GM12801 (cell line): ENCODE results near the gene ITGA1.

Source experiments
- TF ChIP-seq, protein P1 (sequence below): IDR thresholded peaks from one replicate; pipeline ENCODE4 v1.5.1; 2011; ENCODE audit warnings: control low read depth; ENCODE audit not compliant: insufficient read length; ENCODE audit errors: extremely low read depth

The ITGA1 gene

DNA sequence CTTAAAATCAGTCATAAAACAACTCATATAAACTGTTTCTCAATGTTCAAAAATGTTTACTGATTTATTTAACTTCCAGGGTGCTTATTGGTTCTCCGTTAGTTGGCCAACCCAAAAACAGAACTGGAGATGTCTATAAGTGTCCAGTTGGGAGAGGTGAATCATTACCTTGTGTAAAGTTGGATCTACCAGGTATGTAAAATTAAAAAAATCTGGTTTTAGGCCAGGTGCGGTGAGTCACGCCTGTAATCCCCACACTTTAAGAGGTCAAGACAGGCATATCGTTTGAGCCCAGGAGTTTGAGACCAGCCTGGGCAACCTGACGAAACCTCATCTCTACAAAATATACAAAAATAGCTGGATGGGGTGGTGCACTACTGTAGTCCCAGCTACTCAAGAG, 73.7 kb downstream of the ITGA1 start:
- TF ChIP-seq, protein P1, sequence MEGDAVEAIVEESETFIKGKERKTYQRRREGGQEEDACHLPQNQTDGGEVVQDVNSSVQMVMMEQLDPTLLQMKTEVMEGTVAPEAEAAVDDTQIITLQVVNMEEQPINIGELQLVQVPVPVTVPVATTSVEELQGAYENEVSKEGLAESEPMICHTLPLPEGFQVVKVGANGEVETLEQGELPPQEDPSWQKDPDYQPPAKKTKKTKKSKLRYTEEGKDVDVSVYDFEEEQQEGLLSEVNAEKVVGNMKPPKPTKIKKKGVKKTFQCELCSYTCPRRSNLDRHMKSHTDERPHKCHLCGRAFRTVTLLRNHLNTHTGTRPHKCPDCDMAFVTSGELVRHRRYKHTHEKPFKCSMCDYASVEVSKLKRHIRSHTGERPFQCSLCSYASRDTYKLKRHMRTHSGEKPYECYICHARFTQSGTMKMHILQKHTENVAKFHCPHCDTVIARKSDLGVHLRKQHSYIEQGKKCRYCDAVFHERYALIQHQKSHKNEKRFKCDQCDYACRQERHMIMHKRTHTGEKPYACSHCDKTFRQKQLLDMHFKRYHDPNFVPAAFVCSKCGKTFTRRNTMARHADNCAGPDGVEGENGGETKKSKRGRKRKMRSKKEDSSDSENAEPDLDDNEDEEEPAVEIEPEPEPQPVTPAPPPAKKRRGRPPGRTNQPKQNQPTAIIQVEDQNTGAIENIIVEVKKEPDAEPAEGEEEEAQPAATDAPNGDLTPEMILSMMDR, result no peak

DNA sequence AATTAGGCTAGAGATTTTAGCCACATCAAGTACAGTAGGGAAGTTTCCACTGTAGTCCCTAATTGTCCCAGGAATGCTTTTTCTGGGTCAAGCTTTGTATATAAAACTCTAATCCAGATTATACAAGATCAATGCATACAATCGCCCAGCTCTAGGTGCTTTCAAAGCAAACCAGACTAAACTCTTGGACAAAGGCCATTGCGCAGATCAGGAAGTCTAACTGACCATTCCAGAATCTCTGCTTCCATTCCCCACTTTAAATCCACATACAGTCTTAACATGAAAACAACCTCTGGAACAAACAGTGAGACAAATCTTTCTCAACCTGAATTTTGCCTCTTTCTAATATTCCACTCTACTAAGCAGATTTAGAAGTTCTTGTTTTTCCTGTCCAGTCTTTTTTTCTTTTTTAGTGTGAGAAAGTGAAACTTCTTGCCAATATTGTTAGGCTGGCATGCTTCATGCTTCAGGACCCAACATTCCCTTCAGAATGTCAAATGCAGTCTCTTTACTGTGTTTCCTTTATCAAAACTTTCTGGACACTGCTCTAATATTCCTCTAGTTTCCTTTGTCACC, 76.1 kb downstream of the ITGA1 start:
- TF ChIP-seq, protein P1, result no peak

DNA sequence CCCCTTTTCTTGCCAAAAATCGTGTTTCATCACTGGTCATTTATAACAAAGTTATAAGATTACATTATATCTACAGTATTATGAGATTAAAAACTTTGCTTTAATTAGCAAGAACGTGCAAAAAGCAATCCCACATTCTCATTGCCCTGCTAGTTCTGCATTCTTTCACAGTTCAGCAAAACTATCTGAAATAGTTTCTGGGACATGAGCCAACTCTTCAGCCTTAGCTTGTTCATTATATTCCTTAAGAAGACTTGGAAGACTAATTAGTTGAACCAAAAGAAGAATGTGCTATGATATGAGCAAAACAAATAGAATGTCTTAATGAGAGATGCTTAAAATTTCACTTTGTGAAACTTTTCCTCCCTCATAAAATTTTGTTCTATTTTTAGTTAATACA, 76.7 kb downstream of the ITGA1 start:
- TF ChIP-seq, protein P1, result no peak

DNA sequence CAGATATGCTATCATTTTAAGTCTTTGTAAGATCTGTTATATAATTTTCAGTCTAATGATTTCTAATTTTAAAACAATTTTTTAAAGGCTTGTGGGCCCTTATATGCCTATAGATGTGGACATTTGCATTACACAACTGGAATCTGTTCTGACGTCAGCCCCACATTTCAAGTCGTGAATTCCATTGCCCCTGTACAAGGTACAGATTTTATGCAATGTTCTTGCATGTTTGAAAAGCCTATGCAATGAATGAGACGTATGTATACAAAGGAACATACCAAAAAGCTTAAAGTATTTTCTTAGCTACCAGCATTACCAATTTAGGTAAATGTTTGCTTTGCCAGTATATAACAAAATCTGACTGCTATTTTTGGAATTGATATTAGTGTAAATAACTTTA, 77.2 kb downstream of the ITGA1 start:
- TF ChIP-seq, protein P1, result no peak

DNA sequence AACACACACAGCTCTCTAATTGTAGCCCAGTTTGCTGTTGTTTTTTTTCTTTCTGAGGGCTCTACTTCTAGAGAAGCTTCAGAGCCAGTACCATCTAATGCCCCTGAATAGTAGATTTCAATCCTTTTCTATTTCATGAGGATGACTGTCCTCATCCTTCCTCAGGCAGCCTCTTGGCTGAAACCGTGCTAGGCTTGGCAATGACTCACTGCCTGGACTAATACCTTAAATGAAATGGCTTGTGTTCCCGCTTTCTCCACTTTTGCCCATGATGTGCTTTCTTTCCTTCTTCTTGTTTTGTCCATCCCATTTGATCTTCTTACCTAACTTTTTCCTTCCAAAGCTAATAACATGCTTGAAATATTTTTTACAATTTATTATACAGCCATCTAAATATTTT, 80.1 kb downstream of the ITGA1 start:
- TF ChIP-seq, protein P1, result no peak

DNA sequence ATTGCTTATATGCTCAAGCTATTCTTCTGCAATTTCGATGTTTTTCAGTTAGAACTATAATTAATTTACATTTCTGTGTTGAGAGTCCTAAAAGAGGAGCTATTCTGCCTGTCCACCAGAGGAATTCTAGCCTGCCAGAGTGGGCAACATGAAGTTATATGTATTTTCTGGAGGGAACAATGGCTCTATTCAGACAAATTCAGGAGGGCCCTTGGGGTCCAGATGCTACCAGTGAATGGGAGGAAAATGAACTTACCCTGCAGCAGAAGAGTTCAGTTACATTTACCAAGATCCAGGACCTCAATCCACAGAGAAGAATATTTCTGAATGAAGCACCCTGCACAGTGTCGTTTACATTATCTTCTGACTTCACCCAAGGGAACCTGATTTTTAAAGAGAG, 80.7 kb downstream of the ITGA1 start:
- TF ChIP-seq, protein P1, result no peak

DNA sequence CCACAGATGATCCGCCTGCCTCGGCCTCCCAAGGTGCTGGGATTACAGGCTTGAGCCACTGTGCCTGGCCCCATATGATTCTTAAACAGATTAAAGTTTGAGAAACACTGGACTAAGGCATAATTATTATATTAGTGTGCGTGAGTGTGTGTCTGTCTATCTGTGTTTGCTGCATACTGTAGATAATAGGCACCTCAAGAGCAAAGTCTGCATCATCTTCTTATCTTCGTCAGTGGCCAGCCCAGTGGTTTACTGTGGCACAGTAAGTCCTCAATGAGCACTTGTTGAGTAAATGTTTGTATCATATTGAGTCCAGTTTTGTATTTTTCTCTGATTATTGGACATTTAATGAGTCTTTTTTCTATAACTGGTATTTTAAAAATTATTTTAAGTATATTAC, 81.7 kb downstream of the ITGA1 start:
- TF ChIP-seq, protein P1, result no peak
